ENCODE results near the gene PSMD12. TPM values are rescaled to one million over a fixed set of nuclear protein-coding genes. Genes with fewer than 3 reads are reported as not detected.

PSMD12 gene
- total and polyA plus RNA-seq, 9 of the 15 experiments (the other 6 are each of a cell fraction or from before 2014, with no cell fraction given), result 36.6 to 150 (median 65.5) TPM

DNA sequence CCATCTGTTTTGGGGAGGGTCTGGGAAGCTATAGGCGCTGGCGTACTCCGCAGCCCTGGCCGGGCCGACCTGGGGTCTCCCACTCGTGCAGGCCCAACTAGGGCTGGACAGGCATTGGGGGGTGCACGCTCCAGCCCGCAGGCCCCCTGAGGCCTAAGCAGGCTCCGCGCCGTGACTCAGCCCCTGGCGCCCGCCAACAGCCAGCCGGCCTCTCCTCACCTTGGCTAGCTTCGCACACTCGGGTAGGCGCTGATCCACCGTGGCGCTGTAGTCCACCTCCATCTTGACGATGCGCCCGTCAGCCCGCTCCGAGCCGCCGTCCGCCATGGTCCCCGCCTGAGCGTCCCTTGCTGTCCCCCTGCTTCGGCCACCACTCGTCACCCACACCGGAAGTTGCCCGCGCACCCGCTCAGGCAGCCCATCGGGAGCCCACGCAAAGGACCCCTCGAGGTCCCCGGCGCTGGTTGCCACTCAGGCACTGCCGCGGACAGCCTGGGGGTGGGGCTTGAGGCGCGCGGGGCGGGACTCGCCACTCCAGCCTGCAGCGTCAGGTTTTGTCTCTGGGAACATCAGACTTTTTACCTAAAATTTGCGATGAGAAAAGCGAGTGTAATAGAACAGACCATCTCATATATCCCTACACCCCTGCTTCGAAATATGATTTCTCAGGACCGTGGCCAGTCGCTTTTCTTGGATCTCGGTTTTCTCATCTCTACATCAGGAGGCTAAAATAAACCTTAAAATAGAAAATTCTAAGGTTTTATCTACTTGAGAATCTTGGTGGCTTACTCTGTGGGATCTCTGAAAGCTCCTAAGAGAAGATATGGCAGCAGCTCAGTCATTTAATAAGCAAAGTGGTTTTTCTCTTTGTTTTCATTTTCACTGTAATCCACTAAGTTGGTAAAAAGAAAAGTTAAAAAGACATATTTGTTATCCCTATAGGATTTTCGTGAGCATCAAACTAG lies at the start of gene PSMD12 (continued):
- TF ChIP-seq MYC (IDR thresholded peaks at IDR 0.05; ENCODE audit: low read depth, low read length) (peak; percentile 69; the same call in 1 of the 2 replicates), MYC (CRISPR knock-in tag; IDR thresholded peaks at IDR 0.05; ENCODE audit: borderline replicate concordance, low read depth) (peak; percentile 61; the same call in 1 of the 2 replicates), JUND (IDR thresholded peaks at IDR 0.05; ENCODE audit: borderline replicate concordance, low read depth, low read length) (no peak), JUND (tag; IDR thresholded peaks at IDR 0.05; ENCODE audit: borderline replicate concordance, low read depth, low read length) (no peak; the same call in 2 of the 3 replicates), ZNF239 (CRISPR knock-in tag; IDR thresholded peaks at IDR 0.05) (no peak), SRSF7 (optimal IDR thresholded peaks at IDR 0.05; ENCODE audit: low read depth, low read length) (no peak), SMARCA4 (IDR thresholded peaks at IDR 0.05) (no peak), MAFF (IDR thresholded peaks at IDR 0.05; ENCODE audit: low read length) (no peak), CBX8 (IDR thresholded peaks at IDR 0.05; ENCODE audit: borderline replicate concordance, extremely low read depth, low read depth, low read length, poor library complexity, severe bottlenecking) (no peak), ZNF785 (CRISPR knock-in tag; IDR thresholded peaks at IDR 0.05) (no peak), E2F3 (CRISPR knock-in tag; IDR thresholded peaks at IDR 0.05) (peak; percentile 66; the same call in 1 of the 2 replicates), GATAD2A (IDR thresholded peaks at IDR 0.05) (0 out of 2 replicates have a peak, but pooled peaks have one; percentile 21), ZNF121 (CRISPR knock-in tag; conservative IDR thresholded peaks at IDR 0.05) (no peak), MEF2D (tag; conservative IDR thresholded peaks at IDR 0.05; ENCODE audit: low read depth) (no peak), HDGF (IDR thresholded peaks at IDR 0.05) (no peak), ZNF263 (CRISPR knock-in tag; IDR thresholded peaks at IDR 0.05; ENCODE audit: borderline replicate concordance) (0 out of 2 replicates have a peak, but pooled peaks have one; percentile 63), HNRNPLL (IDR thresholded peaks at IDR 0.05; ENCODE audit: low read depth, low read length, poor library complexity, severe bottlenecking) (peak; percentile 42)
- TF ChIP-seq, protein P1, sequence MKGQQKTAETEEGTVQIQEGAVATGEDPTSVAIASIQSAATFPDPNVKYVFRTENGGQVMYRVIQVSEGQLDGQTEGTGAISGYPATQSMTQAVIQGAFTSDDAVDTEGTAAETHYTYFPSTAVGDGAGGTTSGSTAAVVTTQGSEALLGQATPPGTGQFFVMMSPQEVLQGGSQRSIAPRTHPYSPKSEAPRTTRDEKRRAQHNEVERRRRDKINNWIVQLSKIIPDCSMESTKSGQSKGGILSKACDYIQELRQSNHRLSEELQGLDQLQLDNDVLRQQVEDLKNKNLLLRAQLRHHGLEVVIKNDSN (CRISPR knock-in tag; IDR thresholded peaks at IDR 0.05), result no peak
- TF ChIP-seq, protein P2, sequence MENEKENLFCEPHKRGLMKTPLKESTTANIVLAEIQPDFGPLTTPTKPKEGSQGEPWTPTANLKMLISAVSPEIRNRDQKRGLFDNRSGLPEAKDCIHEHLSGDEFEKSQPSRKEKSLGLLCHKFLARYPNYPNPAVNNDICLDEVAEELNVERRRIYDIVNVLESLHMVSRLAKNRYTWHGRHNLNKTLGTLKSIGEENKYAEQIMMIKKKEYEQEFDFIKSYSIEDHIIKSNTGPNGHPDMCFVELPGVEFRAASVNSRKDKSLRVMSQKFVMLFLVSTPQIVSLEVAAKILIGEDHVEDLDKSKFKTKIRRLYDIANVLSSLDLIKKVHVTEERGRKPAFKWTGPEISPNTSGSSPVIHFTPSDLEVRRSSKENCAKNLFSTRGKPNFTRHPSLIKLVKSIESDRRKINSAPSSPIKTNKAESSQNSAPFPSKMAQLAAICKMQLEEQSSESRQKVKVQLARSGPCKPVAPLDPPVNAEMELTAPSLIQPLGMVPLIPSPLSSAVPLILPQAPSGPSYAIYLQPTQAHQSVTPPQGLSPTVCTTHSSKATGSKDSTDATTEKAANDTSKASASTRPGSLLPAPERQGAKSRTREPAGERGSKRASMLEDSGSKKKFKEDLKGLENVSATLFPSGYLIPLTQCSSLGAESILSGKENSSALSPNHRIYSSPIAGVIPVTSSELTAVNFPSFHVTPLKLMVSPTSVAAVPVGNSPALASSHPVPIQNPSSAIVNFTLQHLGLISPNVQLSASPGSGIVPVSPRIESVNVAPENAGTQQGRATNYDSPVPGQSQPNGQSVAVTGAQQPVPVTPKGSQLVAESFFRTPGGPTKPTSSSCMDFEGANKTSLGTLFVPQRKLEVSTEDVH (IDR thresholded peaks at IDR 0.05; ENCODE audit: low read depth, partially characterized antibody), result peak; percentile 26

Measured in K562 (cell line).